ENCODE data around the gene CDH11.

- no peak for TF ChIP-seq HDGF (IDR thresholded peaks at IDR 0.05; ENCODE audit: borderline replicate concordance)
- TF ChIP-seq ELF4 (IDR thresholded peaks at IDR 0.05) = no peak
- no peak for TF ChIP-seq SUZ12 (IDR thresholded peaks at IDR 0.05)
- TF ChIP-seq L3MBTL2 (conservative IDR thresholded peaks at IDR 0.05) = no peak
- TF ChIP-seq FOXA1 (IDR thresholded peaks at IDR 0.05) = no peak
- TF ChIP-seq SP1 (IDR thresholded peaks at IDR 0.05) = no peak
- no peak for TF ChIP-seq BHLHE40 (IDR thresholded peaks at IDR 0.05; ENCODE audit: borderline replicate concordance)
Measured at GRCh38 chr16:64990101-64990500, 131.8 kb downstream of the CDH11 start.

Measured in HEK293T (cell line).